ENCODE data around the gene ESRRG. TPM values are rescaled to one million over a fixed set of nuclear protein-coding genes. Genes with fewer than 3 reads are reported as not detected.

ESRRG gene
- total RNA-seq, 6 experiments from 2014 or later = 0.05 TPM; not detected in 5

DNA sequence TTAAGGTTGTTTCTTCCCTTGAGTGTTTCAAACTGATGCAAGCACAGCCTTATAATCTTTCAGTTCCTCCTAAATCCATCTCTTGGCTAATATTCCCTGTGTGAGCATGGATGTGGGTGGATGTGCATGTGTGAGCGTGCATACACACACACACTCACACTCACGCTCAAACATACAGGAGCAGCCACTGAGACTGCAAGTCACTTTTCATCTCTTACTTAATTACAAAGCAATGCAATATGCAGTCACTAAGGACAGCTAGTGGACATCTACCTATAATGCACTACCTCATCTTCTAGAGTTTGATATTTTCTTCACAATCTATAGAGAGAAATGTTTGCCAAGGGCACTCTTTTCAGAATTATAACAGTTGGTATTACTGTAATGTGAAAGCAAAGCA is 1.4 kb downstream of the ESRRG start:
- H3K4me1 Mint-ChIP-seq (ENCODE audit: low read depth) = peaks cover 12% of the 10 kb centered on the region; the same call in 1 of the 2 replicates
- H3K4me3 Mint-ChIP-seq = no peak overlapping the region; the same call in 1 of the 2 replicates
- no peaks in the 10 kb centered on the region for H3K9me3 Mint-ChIP-seq
- TF ChIP-seq, protein P1, sequence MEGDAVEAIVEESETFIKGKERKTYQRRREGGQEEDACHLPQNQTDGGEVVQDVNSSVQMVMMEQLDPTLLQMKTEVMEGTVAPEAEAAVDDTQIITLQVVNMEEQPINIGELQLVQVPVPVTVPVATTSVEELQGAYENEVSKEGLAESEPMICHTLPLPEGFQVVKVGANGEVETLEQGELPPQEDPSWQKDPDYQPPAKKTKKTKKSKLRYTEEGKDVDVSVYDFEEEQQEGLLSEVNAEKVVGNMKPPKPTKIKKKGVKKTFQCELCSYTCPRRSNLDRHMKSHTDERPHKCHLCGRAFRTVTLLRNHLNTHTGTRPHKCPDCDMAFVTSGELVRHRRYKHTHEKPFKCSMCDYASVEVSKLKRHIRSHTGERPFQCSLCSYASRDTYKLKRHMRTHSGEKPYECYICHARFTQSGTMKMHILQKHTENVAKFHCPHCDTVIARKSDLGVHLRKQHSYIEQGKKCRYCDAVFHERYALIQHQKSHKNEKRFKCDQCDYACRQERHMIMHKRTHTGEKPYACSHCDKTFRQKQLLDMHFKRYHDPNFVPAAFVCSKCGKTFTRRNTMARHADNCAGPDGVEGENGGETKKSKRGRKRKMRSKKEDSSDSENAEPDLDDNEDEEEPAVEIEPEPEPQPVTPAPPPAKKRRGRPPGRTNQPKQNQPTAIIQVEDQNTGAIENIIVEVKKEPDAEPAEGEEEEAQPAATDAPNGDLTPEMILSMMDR (IDR thresholded peaks at IDR 0.05) = no peak
- DNase-seq = no peak
- H3K27me3 Mint-ChIP-seq (ENCODE audit: insufficient read depth) = peaks cover 7% of the 10 kb centered on the region
- H3K27ac Mint-ChIP-seq = no peak overlapping the region
- no peaks in the 10 kb centered on the region for H3K36me3 Mint-ChIP-seq (ENCODE audit: low read depth)

DNA sequence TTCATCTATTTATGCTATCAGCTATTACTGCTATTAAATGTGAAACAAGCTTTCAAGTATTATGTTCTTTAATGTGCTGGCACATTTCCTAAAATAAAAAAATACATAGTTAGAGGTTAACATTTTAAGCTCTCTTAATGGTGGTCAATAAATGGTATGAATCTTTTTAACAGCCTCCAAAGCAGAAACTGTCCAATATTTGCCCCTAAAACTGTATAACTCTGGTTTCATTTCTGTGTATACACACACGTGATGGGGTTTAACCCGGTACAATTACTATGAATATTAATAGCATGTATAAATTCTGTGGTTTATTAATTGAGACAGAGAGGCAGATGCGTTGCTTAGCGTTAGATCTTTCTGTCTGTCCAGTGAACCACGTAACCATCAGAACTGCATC is 2.2 kb downstream of the ESRRG start:
- TF ChIP-seq, protein P1 (IDR thresholded peaks at IDR 0.05) = no peak
- DNase-seq = no peak
- Mint-ChIP-seq H3K36me3 (ENCODE audit: low read depth) (no peaks in the 10 kb centered on the region), H3K4me1 (ENCODE audit: low read depth) (peaks cover 12% of the 10 kb centered on the region; the same call in 1 of the 2 replicates), H3K27ac (no peak overlapping the region), H3K9me3 (no peaks in the 10 kb centered on the region), H3K27me3 (ENCODE audit: insufficient read depth) (peaks cover 7% of the 10 kb centered on the region), H3K4me3 (no peak overlapping the region)

DNA sequence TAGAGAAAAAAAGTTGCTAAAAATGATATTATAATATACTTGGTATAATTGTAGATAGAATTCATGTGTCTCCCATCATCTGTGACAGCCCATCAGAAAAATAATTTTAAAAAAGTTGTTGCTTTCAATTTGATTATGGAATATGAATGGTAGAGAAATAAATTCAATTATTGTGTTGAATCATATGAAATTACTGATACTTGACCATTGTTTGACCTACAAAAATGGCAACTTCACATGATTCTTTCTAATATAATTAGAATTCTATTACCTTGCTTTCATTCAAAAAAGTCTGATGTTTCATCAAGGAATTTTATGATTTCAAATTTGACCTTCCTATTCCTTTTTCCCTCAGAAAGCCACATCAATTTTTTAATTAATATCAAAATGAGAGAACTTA is 11.5 kb downstream of the ESRRG start:
- Mint-ChIP-seq H3K36me3 (ENCODE audit: low read depth) (no peaks in the 10 kb centered on the region), H3K4me1 (ENCODE audit: low read depth) (no peaks in the 10 kb centered on the region), H3K27ac (no peak overlapping the region), H3K9me3 (no peaks in the 10 kb centered on the region), H3K4me3 (no peak overlapping the region), H3K27me3 (ENCODE audit: insufficient read depth) (peaks cover 2% of the 10 kb centered on the region)
- no peak for DNase-seq
- TF ChIP-seq, protein P1 (IDR thresholded peaks at IDR 0.05) = no peak

DNA sequence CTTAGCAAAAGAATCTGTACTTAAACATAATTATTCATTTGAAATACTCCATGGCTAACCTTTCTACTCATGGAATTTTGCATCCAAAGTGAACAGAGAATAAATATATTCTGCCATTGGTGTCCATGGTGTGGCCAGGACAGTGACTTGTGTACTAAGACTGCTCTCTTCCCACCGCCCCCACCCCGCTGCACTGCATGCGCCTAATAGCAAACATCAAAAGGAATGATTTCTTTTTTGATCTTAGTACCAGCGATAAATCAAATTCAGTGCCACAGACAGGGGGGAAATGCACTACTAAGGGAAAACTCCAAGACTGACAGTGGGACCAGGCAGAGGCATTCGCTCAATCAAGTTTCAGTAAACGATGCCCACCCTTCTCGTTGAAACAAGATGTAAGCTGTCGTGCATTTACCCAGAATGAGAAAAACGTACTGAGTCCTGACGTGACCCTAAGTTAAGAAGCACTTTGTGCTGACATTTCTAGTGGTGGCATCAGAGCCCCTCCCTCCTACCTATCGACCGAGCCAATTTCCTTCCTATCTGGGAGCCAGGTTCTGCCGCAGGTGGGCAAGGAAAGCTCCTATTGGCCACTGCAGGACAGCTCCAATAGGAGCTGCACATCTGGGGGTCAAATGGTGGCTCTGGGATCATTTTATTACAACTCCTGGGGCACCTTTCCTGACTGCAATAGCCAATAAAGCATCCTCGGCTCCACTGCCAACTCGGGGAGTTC is 12.5 kb downstream of the ESRRG start:
- Mint-ChIP-seq H3K27me3 (ENCODE audit: insufficient read depth) (peaks cover 2% of the 10 kb centered on the region), H3K27ac (no peak overlapping the region), H3K36me3 (ENCODE audit: low read depth) (no peaks in the 10 kb centered on the region), H3K4me1 (ENCODE audit: low read depth) (no peaks in the 10 kb centered on the region), H3K4me3 (no peak overlapping the region), H3K9me3 (no peaks in the 10 kb centered on the region)
- TF ChIP-seq, protein P1 (IDR thresholded peaks at IDR 0.05) = no peak
- no peak for DNase-seq

DNA sequence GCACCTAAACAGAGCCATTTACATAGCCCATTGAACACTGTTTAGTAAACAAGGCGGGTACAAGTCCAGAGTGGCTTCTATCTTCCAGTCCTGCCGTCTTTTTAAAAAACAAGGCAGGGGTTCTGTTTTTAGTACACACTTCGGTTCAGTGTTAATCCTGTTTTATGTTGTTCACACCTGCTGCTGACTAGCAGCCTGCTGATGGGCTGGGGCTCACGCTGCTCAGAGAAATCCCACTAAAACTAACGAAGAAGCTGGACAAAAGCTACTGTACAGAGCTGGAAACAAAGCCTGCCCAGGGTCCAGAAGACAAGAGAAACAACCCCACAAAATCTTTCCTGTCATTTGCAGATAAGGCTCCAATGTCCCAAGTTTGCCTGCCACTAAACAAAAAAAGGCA is 13.2 kb downstream of the ESRRG start:
- H3K27ac Mint-ChIP-seq = no peak overlapping the region
- DNase-seq = no peak
- H3K27me3 Mint-ChIP-seq (ENCODE audit: insufficient read depth) = peaks cover 2% of the 10 kb centered on the region
- H3K4me1 Mint-ChIP-seq (ENCODE audit: low read depth) = no peaks in the 10 kb centered on the region
- no peaks in the 10 kb centered on the region for H3K9me3 Mint-ChIP-seq
- TF ChIP-seq, protein P1 (IDR thresholded peaks at IDR 0.05) = no peak
- H3K4me3 Mint-ChIP-seq = no peak overlapping the region
- H3K36me3 Mint-ChIP-seq (ENCODE audit: low read depth) = no peaks in the 10 kb centered on the region
